Measurements from ENCODE around the gene UTS2.

GRCh38 chr1:7879228-7879627 lies 26.4 kb upstream of the UTS2 start:
- no peak for TF ChIP-seq CTCF (IDR thresholded peaks at IDR 0.05)
- TF ChIP-seq ZFX (IDR thresholded peaks at IDR 0.05; ENCODE audit: borderline replicate concordance): no peak
